Effector memory CD8-positive, alpha-beta T cell (primary cell): ENCODE results near the gene DCN.

ENCODE experiments used
- ATAC-seq: fragments of 150-1000 bp; cut with Tn5 transposase; replicated peaks from 2 replicates; pipeline ENCODE4 v1.10.0; 2021; ENCODE audit warnings: mild to moderate bottlenecking, moderate library complexity
- DNase-seq, 3 experiments: peaks; one replicate each; pipeline ENCODE4 v3.0.0; 2021
- H3K27ac Mint-ChIP-seq, 2 donors: one replicate each; pipeline ENCODE4 v1.8.0; 2022; ENCODE audit warnings: mild to moderate bottlenecking in 2 of 2, mixed read lengths in 2 of 2, moderate library complexity in 2 of 2
- H3K27me3 Mint-ChIP-seq, 2 donors: one replicate each; pipeline ENCODE4 v1.8.0; 2022; ENCODE audit warnings: mixed read lengths in 2 of 2
- H3K36me3 Mint-ChIP-seq: one replicate; pipeline ENCODE4 v1.8.0; 2022; ENCODE audit warnings: mild to moderate bottlenecking, moderate library complexity, mixed read lengths; ENCODE audit not compliant: insufficient read depth
- H3K4me1 Mint-ChIP-seq, 2 donors: one replicate each; pipeline ENCODE4 v1.8.0; 2022; ENCODE audit warnings: low read depth in 2 of 2, mixed read lengths in 2 of 2
- H3K4me3 Mint-ChIP-seq, 2 donors: one replicate each; pipeline ENCODE4 v1.8.0; 2022; ENCODE audit warnings: mild to moderate bottlenecking in 2 of 2, mixed read lengths in 2 of 2, moderate library complexity in 2 of 2
- H3K9me3 Mint-ChIP-seq, 2 donors: one replicate each; pipeline ENCODE4 v1.8.0; 2022; ENCODE audit warnings: mixed read lengths in 2 of 2

Gene DCN

DNA sequence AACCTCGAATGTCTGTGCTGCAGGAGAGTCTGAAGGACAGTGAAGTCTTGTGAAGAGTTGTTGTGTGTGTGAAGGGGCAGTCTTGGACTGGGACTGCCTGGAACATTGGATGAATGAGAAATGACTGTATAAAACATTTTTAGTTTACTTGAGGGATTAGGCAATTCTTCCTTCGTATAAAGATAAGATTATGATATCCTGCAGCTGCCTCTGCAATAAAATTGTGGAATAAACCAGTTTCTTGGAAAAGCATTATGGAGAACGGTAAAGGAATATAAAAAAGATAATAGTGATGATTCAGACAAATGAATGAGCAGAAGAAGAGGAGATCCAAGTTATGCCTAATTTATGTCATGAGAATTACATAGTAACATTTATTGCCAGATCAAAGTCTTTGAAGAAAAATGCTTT lies 40.4 kb downstream of the DCN start:
- Mint-ChIP-seq H3K36me3 (no peaks in the 10 kb centered on the region), H3K27me3 (no peaks in the 10 kb centered on the region), H3K4me3 (no peak overlapping the region), H3K27ac (no peak overlapping the region), H3K9me3 (peaks cover 0 to 2% of the 10 kb centered on the region in 2 donors), H3K4me1 (no peaks in the 10 kb centered on the region)
- ATAC-seq = no peak
- DNase-seq = no peak

DNA sequence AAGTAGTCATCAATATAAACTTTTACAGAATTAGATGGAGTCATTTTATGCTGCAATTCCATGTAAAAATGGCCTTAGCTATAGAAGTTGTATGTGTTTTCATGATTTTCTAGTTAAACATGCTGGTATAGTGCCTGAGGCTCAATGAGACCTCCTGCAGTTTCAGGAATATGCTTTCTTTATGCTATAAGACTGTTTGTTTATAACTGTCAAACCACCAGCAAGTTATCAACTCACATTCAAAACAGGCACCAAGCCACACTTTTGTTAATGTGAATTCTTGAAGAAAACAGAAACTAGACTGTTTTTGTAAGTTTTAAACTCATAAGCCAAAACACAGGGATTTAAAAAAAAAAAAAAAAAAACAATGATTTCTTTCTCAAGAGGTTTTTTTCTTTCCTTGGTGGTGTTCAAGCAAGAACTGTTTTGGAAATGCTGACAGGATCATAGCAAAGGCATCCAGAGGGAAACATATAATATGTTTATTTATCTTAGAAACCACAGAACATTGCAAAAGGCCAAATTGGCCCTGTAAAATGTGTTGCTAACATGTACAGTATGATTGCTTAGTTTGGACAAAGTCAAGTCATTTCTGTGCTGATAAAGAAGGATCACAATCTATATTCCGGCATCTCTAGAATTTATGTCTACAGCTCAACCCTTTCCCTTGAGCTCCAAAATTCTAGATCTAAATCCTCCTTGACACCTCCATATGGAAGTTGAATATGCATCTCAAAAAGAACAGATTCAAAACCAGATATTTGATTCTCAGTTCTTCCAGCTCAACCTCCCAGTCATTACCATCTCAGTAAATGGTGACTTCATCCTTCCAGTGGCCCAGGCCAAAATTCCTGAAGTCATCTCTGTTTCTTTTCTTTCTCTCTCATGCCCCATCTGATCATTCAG lies 42.3 kb downstream of the DCN start:
- Mint-ChIP-seq H3K9me3 (peaks cover 0 to under 1% of the 10 kb centered on the region in 2 donors), H3K4me3 (no peak overlapping the region), H3K36me3 (no peaks in the 10 kb centered on the region), H3K4me1 (no peaks in the 10 kb centered on the region), H3K27ac (no peak overlapping the region), H3K27me3 (no peaks in the 10 kb centered on the region)
- DNase-seq (no peak), ATAC-seq (no peak)

DNA sequence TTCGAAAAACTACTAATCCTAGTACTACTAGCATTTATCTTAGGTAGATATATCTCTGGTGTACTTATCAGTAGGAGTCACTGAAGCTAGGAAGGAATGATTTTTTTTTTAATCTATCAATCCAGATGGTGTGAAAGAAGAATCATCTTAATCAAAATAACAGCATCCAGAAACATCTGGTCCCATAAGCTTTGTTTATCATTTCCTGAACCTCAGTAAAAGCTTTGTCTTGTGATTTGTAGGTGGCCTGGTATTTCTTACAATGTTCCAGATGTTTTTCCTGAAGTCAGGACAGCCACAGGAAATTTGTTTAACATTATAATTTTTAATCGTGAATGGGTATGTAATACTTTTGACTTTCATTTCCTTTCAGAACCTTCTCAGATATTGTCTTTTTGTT lies 43.3 kb downstream of the DCN start:
- Mint-ChIP-seq H3K36me3 (no peaks in the 10 kb centered on the region), H3K4me1 (no peaks in the 10 kb centered on the region), H3K27ac (no peak overlapping the region), H3K9me3 (peaks cover 0 to 3% of the 10 kb centered on the region in 2 donors), H3K4me3 (no peak overlapping the region), H3K27me3 (no peaks in the 10 kb centered on the region)
- DNase-seq = no peak
- no peak for ATAC-seq

- DNase-seq = no peak
- no peak overlapping the region for H3K4me3 Mint-ChIP-seq
These were observed 44.2 kb downstream of the DCN start for GRCh38 chr12:91138337-91138920.

GRCh38 chr12:91133871-91134270 lies 48.7 kb downstream of the DCN start:
- DNase-seq = no peak
- ATAC-seq = no peak
- no peak overlapping the region for H3K27ac Mint-ChIP-seq
- H3K4me3 Mint-ChIP-seq = no peak overlapping the region
- H3K9me3 Mint-ChIP-seq = peaks cover 0 to 3% of the 10 kb centered on the region in 2 donors
- H3K4me1 Mint-ChIP-seq = no peaks in the 10 kb centered on the region
- no peaks in the 10 kb centered on the region for H3K27me3 Mint-ChIP-seq
- H3K36me3 Mint-ChIP-seq = no peaks in the 10 kb centered on the region

More at GRCh38 chr12:91138337-91138920, 44.2 kb downstream of the DCN start:
- no peaks in the 10 kb centered on the region for H3K4me1 Mint-ChIP-seq
- no peaks in the 10 kb centered on the region for H3K36me3 Mint-ChIP-seq
- no peaks in the 10 kb centered on the region for H3K27me3 Mint-ChIP-seq
- no peak overlapping the region for H3K27ac Mint-ChIP-seq
- no peak for ATAC-seq
- peaks cover 0 to 3% of the 10 kb centered on the region in 2 donors for H3K9me3 Mint-ChIP-seq

DNA sequence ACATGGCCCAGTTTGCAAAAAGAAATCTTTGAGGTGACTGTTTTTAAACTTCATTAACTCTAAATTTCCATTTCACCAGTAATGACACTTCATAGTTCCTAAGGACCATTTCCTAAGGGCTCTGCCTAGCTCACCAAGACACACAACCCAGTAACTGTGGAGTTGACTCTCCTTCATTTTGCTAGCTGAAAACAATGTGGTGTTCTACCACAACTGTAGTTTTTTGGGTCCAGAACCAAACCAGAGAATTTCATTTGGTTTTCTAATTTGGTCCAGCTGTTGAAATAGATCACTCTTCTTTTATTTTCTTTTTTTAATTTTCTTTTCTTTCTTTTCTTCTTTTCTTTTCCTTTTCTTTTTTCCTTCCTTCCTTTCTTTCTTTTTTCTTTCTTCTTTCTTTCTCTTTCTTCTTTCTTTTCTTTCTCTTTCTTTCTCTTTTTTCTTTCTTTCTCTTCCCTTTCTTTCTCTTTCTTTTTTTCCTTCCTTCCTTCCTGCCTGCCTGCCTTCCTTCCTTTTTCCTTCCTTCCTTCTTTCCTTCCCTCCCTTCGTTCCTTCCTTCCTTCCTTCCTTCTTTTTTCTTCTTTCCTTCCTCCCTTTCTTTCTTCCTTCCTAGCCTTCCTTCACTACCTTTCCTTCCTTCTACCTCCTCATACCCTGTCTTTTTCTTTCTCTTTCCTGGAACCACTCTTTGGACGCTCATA lies 52.8 kb downstream of the DCN start:
- Mint-ChIP-seq H3K9me3 (no peaks in the 10 kb centered on the region), H3K27me3 (no peaks in the 10 kb centered on the region), H3K27ac (no peak overlapping the region), H3K4me1 (no peaks in the 10 kb centered on the region), H3K4me3 (no peak overlapping the region), H3K36me3 (no peaks in the 10 kb centered on the region)
- DNase-seq (no peak), ATAC-seq (no peak)

GRCh38 chr12:91127751-91128150 lies 54.9 kb downstream of the DCN start:
- ATAC-seq = no peak
- H3K27ac Mint-ChIP-seq = no peak overlapping the region
- H3K36me3 Mint-ChIP-seq = no peaks in the 10 kb centered on the region
- DNase-seq = no peak
- H3K27me3 Mint-ChIP-seq = no peaks in the 10 kb centered on the region
- H3K4me3 Mint-ChIP-seq = no peak overlapping the region
- no peaks in the 10 kb centered on the region for H3K9me3 Mint-ChIP-seq
- H3K4me1 Mint-ChIP-seq = no peaks in the 10 kb centered on the region

- no peak overlapping the region for H3K4me3 Mint-ChIP-seq
- H3K4me1 Mint-ChIP-seq = no peaks in the 10 kb centered on the region
- H3K9me3 Mint-ChIP-seq = no peaks in the 10 kb centered on the region
- DNase-seq = no peak
- H3K27me3 Mint-ChIP-seq = no peaks in the 10 kb centered on the region
- no peaks in the 10 kb centered on the region for H3K36me3 Mint-ChIP-seq
- no peak for ATAC-seq
- no peak overlapping the region for H3K27ac Mint-ChIP-seq
These were observed 55.3 kb downstream of the DCN start for GRCh38 chr12:91127306-91127705.

GRCh38 chr12:91126516-91126915 lies 56.1 kb downstream of the DCN start:
- Mint-ChIP-seq H3K27ac (no peak overlapping the region), H3K36me3 (no peaks in the 10 kb centered on the region), H3K4me3 (no peak overlapping the region), H3K9me3 (no peaks in the 10 kb centered on the region), H3K4me1 (no peaks in the 10 kb centered on the region), H3K27me3 (no peaks in the 10 kb centered on the region)
- no peak for DNase-seq
- ATAC-seq = no peak

DNA sequence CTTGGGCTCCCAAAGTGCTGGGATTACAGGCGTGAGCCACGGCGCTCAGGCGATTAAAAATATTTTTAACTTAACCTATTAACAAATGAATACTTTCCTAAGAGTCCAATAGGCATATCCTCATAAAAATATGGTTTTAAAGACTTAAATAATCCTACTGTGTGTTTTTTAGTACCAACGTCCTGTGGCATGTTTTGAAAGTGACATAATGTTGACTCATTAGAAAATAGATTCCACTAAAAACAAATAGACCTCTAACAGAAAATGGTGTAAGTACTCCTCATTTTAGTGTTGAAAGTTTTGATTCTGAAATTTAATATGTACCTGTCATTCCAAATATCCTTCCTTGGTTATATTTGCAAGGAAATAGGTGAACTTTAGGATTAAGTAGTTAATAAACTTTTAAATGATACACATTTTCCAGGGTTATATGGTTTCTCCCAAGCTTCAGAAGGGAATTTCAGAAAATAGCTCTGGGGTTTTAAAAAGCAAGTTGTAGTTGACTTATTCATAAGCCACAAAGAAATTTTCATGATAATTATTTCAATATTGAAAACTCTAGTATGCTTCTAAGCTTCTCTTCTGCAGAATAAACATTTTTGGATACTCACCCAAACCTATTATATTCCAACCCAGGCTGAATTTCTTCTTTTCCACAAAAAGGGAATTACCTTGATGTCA lies 59.2 kb downstream of the DCN start:
- Mint-ChIP-seq H3K36me3 (no peaks in the 10 kb centered on the region), H3K9me3 (no peaks in the 10 kb centered on the region), H3K4me1 (no peaks in the 10 kb centered on the region), H3K27ac (no peak overlapping the region), H3K27me3 (no peaks in the 10 kb centered on the region), H3K4me3 (no peak overlapping the region)
- DNase-seq (no peak), ATAC-seq (no peak)

DNA sequence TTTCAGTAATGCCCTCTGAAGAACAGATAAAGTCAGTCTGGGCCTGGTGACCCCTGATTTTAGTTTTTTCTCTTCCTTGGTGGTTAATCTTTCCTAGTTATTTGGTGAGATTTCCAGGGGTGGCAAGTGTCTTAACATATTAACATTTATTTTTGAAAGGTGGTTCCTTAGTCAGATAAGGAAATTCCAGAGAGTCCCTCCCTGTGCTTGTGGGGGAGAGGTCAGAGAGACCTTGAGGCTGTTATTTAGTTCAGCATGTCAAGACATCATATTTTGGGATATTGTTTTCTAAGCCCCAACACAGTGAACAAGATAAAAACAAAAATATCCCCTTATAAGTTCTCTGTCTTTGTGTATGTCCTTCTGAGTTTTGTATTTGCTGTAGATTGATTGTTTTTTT lies 61.8 kb downstream of the DCN start:
- Mint-ChIP-seq H3K9me3 (no peaks in the 10 kb centered on the region), H3K36me3 (no peaks in the 10 kb centered on the region), H3K4me1 (no peaks in the 10 kb centered on the region), H3K27me3 (no peaks in the 10 kb centered on the region), H3K27ac (no peak overlapping the region), H3K4me3 (no peak overlapping the region)
- DNase-seq (no peak), ATAC-seq (no peak)

GRCh38 chr12:91119089-91119488 lies 63.5 kb downstream of the DCN start:
- DNase-seq = no peak
- H3K27me3 Mint-ChIP-seq = no peaks in the 10 kb centered on the region

DNA sequence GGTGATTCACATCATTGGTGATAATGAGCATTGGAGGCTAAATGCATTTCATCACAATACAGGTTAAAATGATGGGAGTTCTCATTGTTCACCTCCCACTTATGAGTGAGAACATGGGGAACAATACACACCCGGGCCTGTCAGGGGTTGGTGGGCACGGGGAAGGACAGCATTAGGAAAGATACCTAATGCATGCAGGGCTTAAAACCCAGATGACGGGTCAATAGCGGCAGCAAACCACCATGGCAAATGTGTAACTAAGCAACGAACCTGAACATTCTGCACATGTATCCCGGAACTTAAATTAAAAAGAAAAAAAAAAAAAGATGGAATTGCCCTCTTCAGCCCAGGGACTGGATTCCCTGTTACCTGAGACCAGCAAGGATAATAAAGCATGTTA lies 69.0 kb downstream of the DCN start:
- Mint-ChIP-seq H3K36me3 (no peaks in the 10 kb centered on the region), H3K9me3 (no peaks in the 10 kb centered on the region), H3K27me3 (no peaks in the 10 kb centered on the region), H3K27ac (no peak overlapping the region), H3K4me1 (no peaks in the 10 kb centered on the region), H3K4me3 (no peak overlapping the region)
- DNase-seq = no peak
- ATAC-seq = no peak

More at GRCh38 chr12:91119089-91119488, 63.5 kb downstream of the DCN start:
- Mint-ChIP-seq H3K4me3 (no peak overlapping the region), H3K9me3 (no peaks in the 10 kb centered on the region), H3K36me3 (no peaks in the 10 kb centered on the region), H3K4me1 (no peaks in the 10 kb centered on the region), H3K27ac (no peak overlapping the region)
- ATAC-seq = no peak
